ENCODE results near the gene RNMT. TPM values are rescaled to one million over a fixed set of nuclear protein-coding genes. Genes with fewer than 3 reads are reported as not detected.

RNMT gene
- total and polyA plus RNA-seq, 2 experiments from 2014 or later, result 40.7 to 188 TPM

DNA sequence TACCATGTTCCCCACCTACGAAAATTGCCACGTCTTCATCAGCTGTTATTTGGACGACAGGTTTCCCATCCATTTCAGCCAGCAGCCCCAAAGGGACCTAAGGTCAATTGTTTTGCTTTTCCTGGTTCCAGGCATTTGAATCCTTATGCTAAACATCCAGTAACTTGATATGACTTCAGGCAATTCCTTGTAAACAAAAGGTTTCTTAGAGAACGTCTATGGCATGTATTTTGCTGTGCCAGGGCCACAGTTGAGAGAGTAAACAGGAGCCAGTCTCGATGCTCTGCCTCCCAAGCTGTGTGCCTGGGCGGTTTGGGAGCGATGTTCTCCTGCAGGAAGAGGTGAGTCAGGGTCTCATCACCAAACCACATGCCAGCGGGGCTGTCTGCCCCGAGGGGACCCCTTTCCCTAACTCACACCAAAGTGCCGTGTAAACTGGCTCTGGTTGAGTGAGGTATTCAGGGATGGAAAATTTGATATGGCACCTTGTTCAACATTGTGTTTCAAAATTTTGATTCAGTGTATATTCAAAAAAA, 84.5 kb downstream of the RNMT start:
- peak; percentile 57 for DNase-seq (ENCODE audit: low spot score)
- Histone ChIP-seq H3K36me3 (ENCODE audit: insufficient read depth) (no peaks in the 10 kb centered on the region), H3K4me2 (peak overlapping the region; percentile 50), H3K4me1 (ENCODE audit: insufficient read depth) (peaks cover 43% of the 10 kb centered on the region), H3K79me2 (replicated peaks; ENCODE audit: insufficient read depth) (no peaks in the 10 kb centered on the region), H3K27ac (ENCODE audit: low read depth) (no peak overlapping the region), H3K9me2 (ENCODE audit: insufficient read depth) (peaks cover 7% of the 10 kb centered on the region; the same call in 1 of the 2 replicates), H3K27me3 (ENCODE audit: insufficient read depth) (no peaks in the 10 kb centered on the region), H2AFZ (peak overlapping the region; percentile 4; the same call in 1 of the 2 replicates), H3K4me3 (peak overlapping the region; percentile 18; the same call in 1 of the 2 replicates), H3F3A (replicated peaks; ENCODE audit: low read depth) (peaks cover 8% of the 10 kb centered on the region), H4K20me1 (replicated peaks; ENCODE audit: insufficient read depth) (no peaks in the 10 kb centered on the region)
- no peaks in the 10 kb centered on the region for H3K9me3 Mint-ChIP-seq
- TF ChIP-seq EZH2 (IDR thresholded peaks at IDR 0.05; ENCODE audit: low read depth, unreplicated experiment) (no peak), POLR2AphosphoS5 (IDR thresholded peaks at IDR 0.05; ENCODE audit: low read depth) (no peak), EZH2phosphoT487 (IDR thresholded peaks at IDR 0.05; ENCODE audit: unreplicated experiment) (no peak), CREB1 (CRISPR knock-in tag; IDR thresholded peaks at IDR 0.05; ENCODE audit: low read depth) (no peak), ZNF331 (CRISPR knock-in tag; IDR thresholded peaks at IDR 0.05; ENCODE audit: low read depth) (no peak), ZNF114 (CRISPR knock-in tag; IDR thresholded peaks at IDR 0.05) (no peak), STAT1 (IDR thresholded peaks at IDR 0.05; ENCODE audit: unreplicated experiment) (no peak), JUNB (IDR thresholded peaks at IDR 0.05; ENCODE audit: unreplicated experiment) (no peak), NANOG (IDR thresholded peaks at IDR 0.05; ENCODE audit: borderline replicate concordance) (no peak)
- TF ChIP-seq, protein P1, sequence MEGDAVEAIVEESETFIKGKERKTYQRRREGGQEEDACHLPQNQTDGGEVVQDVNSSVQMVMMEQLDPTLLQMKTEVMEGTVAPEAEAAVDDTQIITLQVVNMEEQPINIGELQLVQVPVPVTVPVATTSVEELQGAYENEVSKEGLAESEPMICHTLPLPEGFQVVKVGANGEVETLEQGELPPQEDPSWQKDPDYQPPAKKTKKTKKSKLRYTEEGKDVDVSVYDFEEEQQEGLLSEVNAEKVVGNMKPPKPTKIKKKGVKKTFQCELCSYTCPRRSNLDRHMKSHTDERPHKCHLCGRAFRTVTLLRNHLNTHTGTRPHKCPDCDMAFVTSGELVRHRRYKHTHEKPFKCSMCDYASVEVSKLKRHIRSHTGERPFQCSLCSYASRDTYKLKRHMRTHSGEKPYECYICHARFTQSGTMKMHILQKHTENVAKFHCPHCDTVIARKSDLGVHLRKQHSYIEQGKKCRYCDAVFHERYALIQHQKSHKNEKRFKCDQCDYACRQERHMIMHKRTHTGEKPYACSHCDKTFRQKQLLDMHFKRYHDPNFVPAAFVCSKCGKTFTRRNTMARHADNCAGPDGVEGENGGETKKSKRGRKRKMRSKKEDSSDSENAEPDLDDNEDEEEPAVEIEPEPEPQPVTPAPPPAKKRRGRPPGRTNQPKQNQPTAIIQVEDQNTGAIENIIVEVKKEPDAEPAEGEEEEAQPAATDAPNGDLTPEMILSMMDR (conservative IDR thresholded peaks at IDR 0.05; ENCODE audit: low read depth in 2 of 2), result no peak
- TF ChIP-seq, protein P2, sequence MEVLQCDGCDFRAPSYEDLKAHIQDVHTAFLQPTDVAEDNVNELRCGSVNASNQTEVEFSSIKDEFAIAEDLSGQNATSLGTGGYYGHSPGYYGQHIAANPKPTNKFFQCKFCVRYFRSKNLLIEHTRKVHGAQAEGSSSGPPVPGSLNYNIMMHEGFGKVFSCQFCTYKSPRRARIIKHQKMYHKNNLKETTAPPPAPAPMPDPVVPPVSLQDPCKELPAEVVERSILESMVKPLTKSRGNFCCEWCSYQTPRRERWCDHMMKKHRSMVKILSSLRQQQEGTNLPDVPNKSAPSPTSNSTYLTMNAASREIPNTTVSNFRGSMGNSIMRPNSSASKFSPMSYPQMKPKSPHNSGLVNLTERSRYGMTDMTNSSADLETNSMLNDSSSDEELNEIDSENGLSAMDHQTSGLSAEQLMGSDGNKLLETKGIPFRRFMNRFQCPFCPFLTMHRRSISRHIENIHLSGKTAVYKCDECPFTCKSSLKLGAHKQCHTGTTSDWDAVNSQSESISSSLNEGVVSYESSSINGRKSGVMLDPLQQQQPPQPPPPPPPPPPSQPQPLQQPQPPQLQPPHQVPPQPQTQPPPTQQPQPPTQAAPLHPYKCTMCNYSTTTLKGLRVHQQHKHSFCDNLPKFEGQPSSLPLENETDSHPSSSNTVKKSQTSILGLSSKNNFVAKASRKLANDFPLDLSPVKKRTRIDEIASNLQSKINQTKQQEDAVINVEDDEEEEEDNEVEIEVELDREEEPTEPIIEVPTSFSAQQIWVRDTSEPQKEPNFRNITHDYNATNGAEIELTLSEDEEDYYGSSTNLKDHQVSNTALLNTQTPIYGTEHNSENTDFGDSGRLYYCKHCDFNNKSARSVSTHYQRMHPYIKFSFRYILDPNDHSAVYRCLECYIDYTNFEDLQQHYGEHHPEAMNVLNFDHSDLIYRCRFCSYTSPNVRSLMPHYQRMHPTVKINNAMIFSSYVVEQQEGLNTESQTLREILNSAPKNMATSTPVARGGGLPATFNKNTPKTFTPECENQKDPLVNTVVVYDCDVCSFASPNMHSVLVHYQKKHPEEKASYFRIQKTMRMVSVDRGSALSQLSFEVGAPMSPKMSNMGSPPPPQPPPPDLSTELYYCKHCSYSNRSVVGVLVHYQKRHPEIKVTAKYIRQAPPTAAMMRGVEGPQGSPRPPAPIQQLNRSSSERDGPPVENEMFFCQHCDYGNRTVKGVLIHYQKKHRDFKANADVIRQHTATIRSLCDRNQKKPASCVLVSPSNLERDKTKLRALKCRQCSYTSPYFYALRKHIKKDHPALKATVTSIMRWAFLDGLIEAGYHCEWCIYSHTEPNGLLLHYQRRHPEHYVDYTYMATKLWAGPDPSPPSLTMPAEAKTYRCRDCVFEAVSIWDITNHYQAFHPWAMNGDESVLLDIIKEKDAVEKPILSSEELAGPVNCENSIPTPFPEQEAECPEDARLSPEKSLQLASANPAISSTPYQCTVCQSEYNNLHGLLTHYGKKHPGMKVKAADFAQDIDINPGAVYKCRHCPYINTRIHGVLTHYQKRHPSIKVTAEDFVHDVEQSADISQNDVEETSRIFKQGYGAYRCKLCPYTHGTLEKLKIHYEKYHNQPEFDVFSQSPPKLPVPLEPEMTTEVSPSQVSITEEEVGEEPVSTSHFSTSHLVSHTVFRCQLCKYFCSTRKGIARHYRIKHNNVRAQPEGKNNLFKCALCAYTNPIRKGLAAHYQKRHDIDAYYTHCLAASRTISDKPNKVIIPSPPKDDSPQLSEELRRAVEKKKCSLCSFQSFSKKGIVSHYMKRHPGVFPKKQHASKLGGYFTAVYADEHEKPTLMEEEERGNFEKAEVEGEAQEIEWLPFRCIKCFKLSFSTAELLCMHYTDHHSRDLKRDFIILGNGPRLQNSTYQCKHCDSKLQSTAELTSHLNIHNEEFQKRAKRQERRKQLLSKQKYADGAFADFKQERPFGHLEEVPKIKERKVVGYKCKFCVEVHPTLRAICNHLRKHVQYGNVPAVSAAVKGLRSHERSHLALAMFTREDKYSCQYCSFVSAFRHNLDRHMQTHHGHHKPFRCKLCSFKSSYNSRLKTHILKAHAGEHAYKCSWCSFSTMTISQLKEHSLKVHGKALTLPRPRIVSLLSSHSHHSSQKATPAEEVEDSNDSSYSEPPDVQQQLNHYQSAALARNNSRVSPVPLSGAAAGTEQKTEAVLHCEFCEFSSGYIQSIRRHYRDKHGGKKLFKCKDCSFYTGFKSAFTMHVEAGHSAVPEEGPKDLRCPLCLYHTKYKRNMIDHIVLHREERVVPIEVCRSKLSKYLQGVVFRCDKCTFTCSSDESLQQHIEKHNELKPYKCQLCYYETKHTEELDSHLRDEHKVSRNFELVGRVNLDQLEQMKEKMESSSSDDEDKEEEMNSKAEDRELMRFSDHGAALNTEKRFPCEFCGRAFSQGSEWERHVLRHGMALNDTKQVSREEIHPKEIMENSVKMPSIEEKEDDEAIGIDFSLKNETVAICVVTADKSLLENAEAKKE (CRISPR knock-in tag; IDR thresholded peaks at IDR 0.05), result no peak
- TF ChIP-seq, protein P3, sequence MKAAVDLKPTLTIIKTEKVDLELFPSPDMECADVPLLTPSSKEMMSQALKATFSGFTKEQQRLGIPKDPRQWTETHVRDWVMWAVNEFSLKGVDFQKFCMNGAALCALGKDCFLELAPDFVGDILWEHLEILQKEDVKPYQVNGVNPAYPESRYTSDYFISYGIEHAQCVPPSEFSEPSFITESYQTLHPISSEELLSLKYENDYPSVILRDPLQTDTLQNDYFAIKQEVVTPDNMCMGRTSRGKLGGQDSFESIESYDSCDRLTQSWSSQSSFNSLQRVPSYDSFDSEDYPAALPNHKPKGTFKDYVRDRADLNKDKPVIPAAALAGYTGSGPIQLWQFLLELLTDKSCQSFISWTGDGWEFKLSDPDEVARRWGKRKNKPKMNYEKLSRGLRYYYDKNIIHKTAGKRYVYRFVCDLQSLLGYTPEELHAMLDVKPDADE (IDR thresholded peaks at IDR 0.05), result no peak
- TF ChIP-seq, protein P4, sequence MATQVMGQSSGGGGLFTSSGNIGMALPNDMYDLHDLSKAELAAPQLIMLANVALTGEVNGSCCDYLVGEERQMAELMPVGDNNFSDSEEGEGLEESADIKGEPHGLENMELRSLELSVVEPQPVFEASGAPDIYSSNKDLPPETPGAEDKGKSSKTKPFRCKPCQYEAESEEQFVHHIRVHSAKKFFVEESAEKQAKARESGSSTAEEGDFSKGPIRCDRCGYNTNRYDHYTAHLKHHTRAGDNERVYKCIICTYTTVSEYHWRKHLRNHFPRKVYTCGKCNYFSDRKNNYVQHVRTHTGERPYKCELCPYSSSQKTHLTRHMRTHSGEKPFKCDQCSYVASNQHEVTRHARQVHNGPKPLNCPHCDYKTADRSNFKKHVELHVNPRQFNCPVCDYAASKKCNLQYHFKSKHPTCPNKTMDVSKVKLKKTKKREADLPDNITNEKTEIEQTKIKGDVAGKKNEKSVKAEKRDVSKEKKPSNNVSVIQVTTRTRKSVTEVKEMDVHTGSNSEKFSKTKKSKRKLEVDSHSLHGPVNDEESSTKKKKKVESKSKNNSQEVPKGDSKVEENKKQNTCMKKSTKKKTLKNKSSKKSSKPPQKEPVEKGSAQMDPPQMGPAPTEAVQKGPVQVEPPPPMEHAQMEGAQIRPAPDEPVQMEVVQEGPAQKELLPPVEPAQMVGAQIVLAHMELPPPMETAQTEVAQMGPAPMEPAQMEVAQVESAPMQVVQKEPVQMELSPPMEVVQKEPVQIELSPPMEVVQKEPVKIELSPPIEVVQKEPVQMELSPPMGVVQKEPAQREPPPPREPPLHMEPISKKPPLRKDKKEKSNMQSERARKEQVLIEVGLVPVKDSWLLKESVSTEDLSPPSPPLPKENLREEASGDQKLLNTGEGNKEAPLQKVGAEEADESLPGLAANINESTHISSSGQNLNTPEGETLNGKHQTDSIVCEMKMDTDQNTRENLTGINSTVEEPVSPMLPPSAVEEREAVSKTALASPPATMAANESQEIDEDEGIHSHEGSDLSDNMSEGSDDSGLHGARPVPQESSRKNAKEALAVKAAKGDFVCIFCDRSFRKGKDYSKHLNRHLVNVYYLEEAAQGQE (IDR thresholded peaks at IDR 0.05; ENCODE audit: unreplicated experiment), result no peak
- no peaks in the 10 kb centered on the region for H3K27me3 Mint-ChIP-seq (ENCODE audit: insufficient read depth, low read depth, poor library complexity)
- no peak for ATAC-seq
- H3K36me3 Mint-ChIP-seq (ENCODE audit: low read depth), result no peaks in the 10 kb centered on the region
- peaks cover 55% of the 10 kb centered on the region for H3K4me1 Mint-ChIP-seq
- H3K4me3 Mint-ChIP-seq, result peak overlapping the region; percentile 16; the same call in 1 of the 3 replicates
- H3K27ac Mint-ChIP-seq, result no peak overlapping the region
